Ishikawa (cell line): ENCODE data around the gene BAZ1A.

Experiments used
- CREB1 ChIP-seq: IDR thresholded peaks from 2 replicates; pipeline ENCODE4 v1.6.1; 2012; ENCODE audit warnings: low read depth
- EGR1 ChIP-seq: IDR thresholded peaks from 2 replicates; pipeline ENCODE4 v1.6.1; 2012
- EP300 ChIP-seq: IDR thresholded peaks from 2 replicates; pipeline ENCODE4 v1.6.1; 2012; ENCODE audit warnings: borderline replicate concordance
- FOXM1 ChIP-seq: IDR thresholded peaks from 2 replicates; pipeline ENCODE4 v1.6.1; 2012; ENCODE audit warnings: low read depth, borderline replicate concordance
- MAX ChIP-seq: IDR thresholded peaks from 2 replicates; pipeline ENCODE4 v1.6.1; 2012
- NFIC ChIP-seq: IDR thresholded peaks from 2 replicates; pipeline ENCODE4 v1.6.1; 2012
- RAD21 ChIP-seq: IDR thresholded peaks from 2 replicates; pipeline ENCODE4 v1.6.1; 2012; ENCODE audit warnings: low read depth
- REST ChIP-seq: IDR thresholded peaks from 2 replicates; pipeline ENCODE4 v1.6.1; 2012; ENCODE audit warnings: low read depth, mild to moderate bottlenecking
- TCF12 ChIP-seq: IDR thresholded peaks from 2 replicates; pipeline ENCODE4 v1.6.1; 2012; ENCODE audit warnings: low read depth
- TEAD4 ChIP-seq: IDR thresholded peaks from 2 replicates; pipeline ENCODE4 v1.6.1; 2012
- YY1 ChIP-seq: IDR thresholded peaks from 2 replicates; pipeline ENCODE4 v1.6.1; 2012; ENCODE audit warnings: low read depth
- ZBTB7A ChIP-seq: IDR thresholded peaks from 2 replicates; pipeline ENCODE4 v1.6.1; 2012; ENCODE audit warnings: low read depth

- no peak for TF ChIP-seq FOXM1
- no peak for TF ChIP-seq REST
- no peak for TF ChIP-seq TCF12
- no peak for TF ChIP-seq MAX
- TF ChIP-seq EGR1, result no peak
- TF ChIP-seq EP300, result no peak
- TF ChIP-seq TEAD4, result no peak
- TF ChIP-seq NFIC, result no peak
- no peak for TF ChIP-seq YY1
- TF ChIP-seq RAD21, result no peak
- no peak for TF ChIP-seq CREB1
- TF ChIP-seq ZBTB7A, result no peak
Observed at GRCh38 chr14:34732802-34733201, 142.4 kb downstream of the BAZ1A start.
